GM21381 (cell line): ENCODE measurements around the gene CCDC137.
"Not testable (repeated sequence)": the region's sequence is repeated elsewhere in the genome, so short reads cannot be mapped to it uniquely, and the experiment has no call there.

Experiments used
- ATAC-seq: cut with Tn5 transposase; IDR thresholded peaks from one replicate; pipeline ENCODE4 v1.9.1; 2021; ENCODE audit warnings: mild to moderate bottlenecking, moderate library complexity; ENCODE audit not compliant: unreplicated experiment

The CCDC137 gene, protein sequence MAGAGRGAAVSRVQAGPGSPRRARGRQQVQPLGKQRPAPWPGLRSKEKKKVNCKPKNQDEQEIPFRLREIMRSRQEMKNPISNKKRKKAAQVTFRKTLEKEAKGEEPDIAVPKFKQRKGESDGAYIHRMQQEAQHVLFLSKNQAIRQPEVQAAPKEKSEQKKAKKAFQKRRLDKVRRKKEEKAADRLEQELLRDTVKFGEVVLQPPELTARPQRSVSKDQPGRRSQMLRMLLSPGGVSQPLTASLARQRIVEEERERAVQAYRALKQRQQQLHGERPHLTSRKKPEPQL

GRCh38 chr17:81666342-81667191, at the start of gene CCDC137, which contains the start of gene OXLD1:
Gene CCDC137 (plus strand): TSS chr17:81666737. CDS start chr17:81666767, 30 bp downstream.
Gene OXLD1 (minus strand): TSS chr17:81666605. CDS start chr17:81666577, 28 bp downstream.
- peak; percentile 85 for ATAC-seq

DNA sequence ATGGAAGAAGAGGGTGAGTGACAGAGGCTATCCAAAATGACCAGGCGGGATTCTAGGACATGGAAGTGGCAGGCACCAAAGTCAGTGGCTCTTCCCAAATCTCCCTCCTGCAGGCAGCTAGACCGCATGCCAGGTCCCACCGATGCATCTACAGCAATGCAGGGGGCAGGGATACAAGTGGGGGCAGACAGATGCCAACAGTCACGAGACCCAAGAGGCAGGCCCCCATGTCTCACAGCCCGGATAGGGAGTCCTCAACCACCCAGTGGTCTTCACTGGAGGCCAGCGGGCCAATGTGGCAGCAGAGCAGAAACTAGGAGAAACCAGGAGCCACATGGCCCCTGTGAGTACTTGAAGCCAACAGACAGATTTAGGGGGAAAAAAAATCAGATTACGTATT, 49.7 kb upstream of the CCDC137 start:
- ATAC-seq = no peak

DNA sequence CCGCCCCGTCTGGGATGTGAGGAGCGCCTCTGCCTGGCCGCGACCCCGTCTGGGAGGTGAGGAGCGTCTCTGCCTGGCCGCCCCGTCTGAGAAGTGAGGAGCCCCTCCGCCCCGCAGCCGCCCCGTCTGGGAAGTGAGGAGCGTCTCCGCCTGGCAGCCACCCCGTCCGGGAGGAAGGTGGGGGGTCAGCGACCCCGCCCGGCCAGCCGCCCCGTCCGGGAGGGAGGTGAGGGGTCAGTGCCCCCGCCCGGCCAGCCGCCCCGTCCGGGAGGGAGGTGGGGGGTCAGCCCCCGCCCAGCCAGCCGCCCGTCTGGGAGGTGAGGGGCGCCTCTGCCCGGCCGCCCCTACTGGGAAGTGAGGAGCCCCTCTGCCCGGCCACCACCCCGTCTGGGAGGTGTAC, 48.2 kb upstream of the CCDC137 start:
- ATAC-seq = not testable (repeated sequence)

DNA sequence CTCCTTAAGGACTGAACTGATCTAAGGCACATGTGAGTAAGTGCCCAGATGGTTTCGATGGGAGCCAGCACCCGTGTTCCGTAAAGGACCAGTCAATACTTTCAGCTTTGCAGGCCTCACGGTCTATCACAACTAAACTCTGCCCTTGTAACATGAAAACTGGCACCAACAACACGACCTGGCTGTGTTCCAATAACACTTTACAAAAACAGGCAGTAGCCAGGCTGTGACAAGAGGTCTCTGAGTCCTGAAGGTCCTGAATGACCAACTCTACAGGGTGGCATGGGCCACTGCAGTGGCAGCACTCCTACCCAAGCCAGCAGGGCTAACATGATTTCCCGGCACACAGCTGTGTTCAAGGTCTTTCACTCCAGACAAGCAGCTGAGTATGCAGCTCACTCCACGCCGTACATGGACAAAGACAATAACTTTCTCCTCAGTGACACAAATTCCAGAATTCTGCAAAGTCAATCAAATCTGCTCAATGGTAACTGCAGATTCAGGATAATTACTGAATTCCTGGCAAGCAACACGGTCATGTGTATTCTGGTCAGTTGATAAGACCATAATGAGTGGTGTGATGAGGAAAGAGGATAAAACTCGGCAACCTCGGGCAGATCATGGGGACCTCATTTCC, 44.9 kb upstream of the CCDC137 start:
- no peak for ATAC-seq

DNA sequence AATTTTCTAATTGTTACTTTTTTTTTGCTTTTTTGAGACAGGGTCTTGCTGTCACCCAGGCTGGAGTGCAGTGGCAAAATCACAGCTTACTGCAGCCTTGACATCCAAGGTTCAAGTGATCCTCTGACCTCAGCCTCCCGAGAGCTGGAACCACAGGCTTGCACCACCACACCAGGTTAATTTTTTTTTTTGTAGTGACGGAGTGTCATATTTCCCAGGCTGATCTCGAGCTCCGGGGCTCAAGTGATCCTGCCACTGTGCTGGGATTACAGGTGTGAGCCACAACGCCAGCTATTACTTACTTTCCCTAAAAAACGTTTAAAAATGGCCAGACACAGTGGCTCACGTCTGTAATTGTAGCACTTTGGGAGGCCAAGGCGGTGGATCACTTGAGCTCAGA, 36.3 kb upstream of the CCDC137 start:
- ATAC-seq = no peak

- ATAC-seq = no peak
Observed at GRCh38 chr17:81631482-81631881, 35.1 kb upstream of the CCDC137 start.

DNA sequence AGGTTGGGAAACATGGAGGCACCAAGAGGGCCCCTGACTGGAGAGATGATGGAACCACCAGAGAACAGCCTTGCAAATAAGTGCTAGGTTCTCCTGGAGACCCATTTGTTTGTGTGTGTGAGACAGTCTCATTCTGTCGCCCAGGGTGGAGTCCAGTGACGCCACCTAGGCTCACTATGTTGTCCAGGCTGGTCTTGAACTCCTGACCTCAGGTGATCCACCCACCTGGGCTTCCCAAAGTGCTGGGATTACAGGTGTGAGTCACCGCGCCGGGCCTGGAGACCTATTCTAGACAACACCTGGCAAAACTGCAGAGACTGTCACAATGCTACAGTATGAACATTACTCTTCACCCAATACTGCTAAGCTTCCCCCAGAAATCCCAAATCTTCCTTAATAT, 31.1 kb upstream of the CCDC137 start:
- ATAC-seq = no peak

DNA sequence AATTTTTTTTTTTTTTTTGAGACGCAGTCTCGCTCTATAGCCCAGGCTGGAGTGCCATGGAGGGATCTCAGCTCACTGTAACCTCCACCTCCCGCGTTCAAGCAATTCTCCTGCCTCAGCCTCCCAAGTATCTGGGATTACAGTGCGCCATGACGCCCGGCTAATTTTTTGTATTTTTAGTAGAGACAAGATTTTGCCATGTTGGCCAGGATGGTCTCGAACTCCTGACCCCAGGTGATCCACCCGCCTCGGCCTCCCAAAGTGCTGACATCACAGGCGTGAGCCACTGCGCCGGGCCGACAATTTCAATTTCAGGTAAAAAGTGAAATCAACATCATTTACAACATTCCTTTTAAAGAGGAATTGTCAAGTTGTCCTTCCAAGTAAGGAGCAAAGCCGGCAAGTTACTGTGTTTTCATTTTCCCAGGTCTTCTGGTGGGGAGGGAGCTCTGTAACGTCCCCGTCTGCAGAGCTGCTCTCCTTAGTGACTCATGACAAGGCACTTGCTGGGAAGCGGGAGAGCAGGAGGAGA, 30.5 kb upstream of the CCDC137 start:
- ATAC-seq = no peak

DNA sequence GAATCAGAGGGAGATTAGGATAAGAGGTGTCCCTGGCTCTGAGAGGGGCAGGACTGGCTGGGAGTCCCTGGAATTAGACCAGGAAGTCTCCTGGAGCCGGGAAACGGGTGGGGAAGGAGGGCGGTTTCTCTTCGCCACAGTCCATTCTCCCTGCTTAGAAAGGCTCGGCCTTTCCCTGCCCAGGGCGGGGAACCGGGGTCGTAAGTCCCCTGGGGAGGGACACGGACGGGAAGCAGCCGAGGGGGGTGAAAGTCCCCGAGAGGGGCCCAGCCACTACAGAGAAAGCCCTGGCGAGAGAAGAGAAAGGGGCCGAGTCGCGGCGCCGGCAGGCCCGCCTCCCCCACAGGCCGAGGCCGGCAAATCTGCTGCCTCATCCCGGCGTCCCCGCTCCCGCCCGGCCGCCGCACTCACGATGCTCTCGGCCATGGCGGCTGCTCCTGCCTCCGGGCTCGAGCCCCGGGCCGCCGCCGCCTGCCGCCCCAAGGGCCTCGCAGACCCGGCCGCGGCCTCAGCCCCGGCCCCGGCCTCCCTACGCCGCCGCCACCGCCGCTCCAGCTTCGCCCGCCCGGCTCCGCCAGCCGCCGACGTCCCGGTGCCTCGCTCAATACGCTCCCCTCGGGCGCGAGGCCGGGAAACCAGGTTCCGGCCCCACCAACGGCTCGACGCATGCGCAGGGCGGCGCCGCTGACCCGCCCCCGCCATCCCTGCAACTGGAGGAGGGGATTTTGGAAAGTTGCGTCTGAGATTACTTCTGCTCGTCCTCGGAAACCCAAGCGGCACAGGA, 29.8 kb upstream of the CCDC137 start, which contains the start of the genes NPLOC4 and TSPAN10:
NPLOC4 (minus strand) TSS at position 608 of the 784 bp plus-strand sequence; CDS start at position 426, 182 bp downstream.
TSPAN10 (plus strand) TSS at position 692 of the 784 bp plus-strand sequence. CDS start 5,217 bp downstream, outside the sequence.
- peak; percentile 77 for ATAC-seq

DNA sequence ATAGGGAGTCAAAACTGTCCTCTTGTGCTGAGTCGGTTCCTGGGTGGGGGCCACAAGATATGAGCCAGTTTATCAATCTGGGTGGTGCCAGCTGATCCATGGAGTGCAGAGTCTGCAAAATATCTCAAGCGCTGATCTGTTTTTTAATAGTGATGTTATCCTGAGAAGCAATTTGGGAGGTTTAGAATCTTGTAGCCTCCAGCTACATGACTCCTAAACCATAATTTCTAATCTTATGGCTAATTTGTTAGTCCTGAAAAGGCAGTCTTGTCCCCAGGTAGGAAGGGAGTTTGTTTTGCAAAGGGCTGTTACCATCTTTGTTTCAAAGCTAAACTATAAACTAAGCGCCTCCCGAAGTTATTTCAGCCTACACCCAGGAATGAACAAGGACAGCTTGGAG, 27.9 kb upstream of the CCDC137 start:
- no peak for ATAC-seq

- no peak for ATAC-seq
Observed at GRCh38 chr17:81640011-81640410, 26.5 kb upstream of the CCDC137 start.

DNA sequence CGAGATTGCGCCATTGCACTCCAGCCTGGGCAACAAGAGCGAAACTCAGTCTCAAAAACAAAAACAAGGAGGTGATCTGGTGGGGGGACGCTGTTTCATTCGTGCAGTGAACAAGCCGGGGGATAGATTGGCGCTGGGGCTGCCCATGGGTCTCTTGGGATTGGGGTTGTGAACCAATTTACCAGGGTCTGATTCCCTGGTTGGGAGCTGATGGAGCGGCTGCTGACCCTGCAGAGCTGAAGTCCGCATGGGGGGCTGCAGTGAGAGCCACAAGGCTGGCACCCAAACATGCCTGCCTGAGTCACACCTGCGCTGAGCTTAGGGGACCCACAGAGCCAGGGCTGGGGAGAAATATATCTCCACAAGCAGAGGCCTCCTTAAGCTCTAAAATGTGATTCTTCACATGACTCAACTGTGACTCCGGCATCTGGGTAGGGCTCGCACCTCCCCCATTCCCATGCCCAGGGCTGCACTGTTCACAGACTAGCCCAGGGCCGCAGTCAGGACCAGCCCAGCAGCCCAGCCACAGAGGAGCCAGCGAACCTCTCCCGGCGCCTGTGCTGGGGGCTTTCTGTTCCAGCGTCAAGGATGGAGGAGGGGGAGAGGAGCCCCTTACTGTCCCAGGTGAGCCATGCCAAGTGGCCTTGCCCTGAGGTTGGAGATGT, 24.6 kb upstream of the CCDC137 start:
- no peak for ATAC-seq

DNA sequence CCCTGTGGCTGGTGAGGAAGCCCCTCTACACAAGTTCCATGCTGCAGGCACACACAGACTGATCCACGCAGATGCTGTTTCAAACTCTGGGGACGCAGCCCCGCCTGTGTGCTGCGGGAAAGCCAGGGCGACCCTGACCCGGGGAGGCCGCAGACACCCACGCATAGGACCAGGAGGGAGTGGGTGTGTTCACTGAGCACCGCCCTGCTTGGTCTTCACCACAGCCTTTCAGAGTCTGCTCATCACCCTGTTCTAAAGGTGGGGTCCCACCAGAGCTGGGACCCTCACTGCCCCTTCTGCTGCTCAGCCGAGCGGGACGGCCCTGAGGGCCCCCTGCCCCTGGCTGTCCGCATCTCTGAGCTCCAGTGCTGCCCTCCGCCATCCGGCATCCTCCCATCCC, 22.0 kb upstream of the CCDC137 start:
- ATAC-seq = no peak

DNA sequence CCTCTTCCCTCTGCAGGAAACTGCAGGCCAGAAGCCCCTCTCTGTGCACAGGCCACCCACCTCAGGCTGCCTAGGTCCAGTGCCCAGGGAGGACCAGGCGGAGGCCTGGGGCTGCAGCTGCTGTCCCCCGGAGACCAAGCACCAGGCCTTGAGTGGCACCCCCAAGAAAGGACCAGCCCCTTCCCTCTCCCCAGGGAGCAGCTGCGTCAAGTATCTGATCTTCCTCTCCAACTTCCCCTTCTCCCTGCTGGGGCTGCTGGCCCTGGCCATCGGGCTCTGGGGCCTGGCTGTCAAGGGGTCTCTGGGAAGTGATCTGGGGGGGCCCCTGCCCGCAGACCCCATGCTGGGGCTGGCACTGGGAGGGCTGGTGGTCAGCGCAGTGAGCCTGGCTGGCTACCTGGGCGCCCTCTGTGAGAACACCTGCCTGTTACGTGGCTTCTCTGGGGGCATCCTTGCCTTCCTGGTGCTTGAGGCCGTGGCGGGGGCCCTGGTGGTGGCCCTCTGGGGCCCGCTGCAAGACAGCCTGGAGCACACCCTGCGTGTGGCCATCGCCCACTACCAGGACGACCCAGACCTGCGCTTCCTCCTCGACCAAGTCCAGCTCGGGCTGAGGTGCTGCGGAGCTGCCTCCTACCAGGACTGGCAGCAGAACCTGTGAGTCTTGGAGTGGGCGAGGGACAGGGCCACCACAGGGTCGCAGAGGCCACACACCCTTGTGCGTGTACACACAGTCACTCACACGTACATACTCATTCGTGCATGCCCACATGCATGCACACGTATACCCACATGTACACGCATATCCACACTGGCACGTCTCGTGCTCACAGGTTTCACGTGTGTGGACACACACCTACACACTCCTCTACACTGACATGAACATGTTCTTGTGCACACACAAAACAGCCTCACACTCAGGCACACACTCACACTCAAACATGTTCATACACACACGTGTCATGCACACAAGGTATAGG, 21.3 kb upstream of the CCDC137 start:
- ATAC-seq = no peak

GRCh38 chr17:81646869-81647600, 19.5 kb upstream of the CCDC137 start:
- no peak for ATAC-seq

GRCh38 chr17:81647640-81648012, 18.9 kb upstream of the CCDC137 start:
- ATAC-seq = no peak

- no peak for ATAC-seq
Observed at GRCh38 chr17:81648013-81648706, 18.4 kb upstream of the CCDC137 start.
